Trophoblast cell (in vitro differentiated cells and primary cell): Measurements from ENCODE around the gene SF3B6.

Source experiments
- DNase-seq, 2 donors: peaks; one replicate each; pipeline ENCODE4 v3.0.0-alpha.2; 2016
- H2AFZ ChIP-seq: 2 replicates; pipeline ENCODE4 v1.6.1; 2013; ENCODE audit warnings: low read length, moderate library complexity, mild to moderate bottlenecking; ENCODE audit not compliant: insufficient read depth, poor library complexity
- H2AK5ac ChIP-seq: 2 replicates; pipeline ENCODE4 v1.6.1; 2013; ENCODE audit warnings: mild to moderate bottlenecking, low read length
- H2BK120ac ChIP-seq: 2 replicates; pipeline ENCODE4 v1.6.1; 2013; ENCODE audit warnings: low read length, mild to moderate bottlenecking, moderate library complexity; ENCODE audit not compliant: insufficient read depth, poor library complexity
- H2BK12ac ChIP-seq: 2 replicates; pipeline ENCODE4 v1.6.1; 2013; ENCODE audit warnings: mild to moderate bottlenecking, low read length, moderate library complexity
- H2BK5ac ChIP-seq: 2 replicates; pipeline ENCODE4 v1.6.1; 2013; ENCODE audit warnings: low read length, low read depth, moderate library complexity, mild to moderate bottlenecking; ENCODE audit not compliant: poor library complexity
- H3K14ac ChIP-seq: 2 replicates; pipeline ENCODE4 v1.6.1; 2013; ENCODE audit warnings: mild to moderate bottlenecking, low read length
- H3K18ac ChIP-seq: 2 replicates; pipeline ENCODE4 v1.6.1; 2013; ENCODE audit warnings: mild to moderate bottlenecking, low read length
- H3K23ac ChIP-seq: 2 replicates; pipeline ENCODE4 v1.6.1; 2013; ENCODE audit warnings: low read length
- H3K27ac ChIP-seq: 2 replicates; pipeline ENCODE4 v1.5.1; 2013; ENCODE audit warnings: low read depth, mild to moderate bottlenecking, inconsistent platforms, low read length, moderate library complexity
- H3K27me3 ChIP-seq: 2 replicates; pipeline ENCODE4 v1.6.1; 2013; ENCODE audit warnings: inconsistent platforms, mild to moderate bottlenecking, low read length, moderate library complexity; ENCODE audit not compliant: insufficient read depth
- H3K36me3 ChIP-seq, 2 experiments: 1 replicate in 1 of 2; 2 replicates in 1 of 2; pipeline ENCODE4 v1.6.1; 2013; ENCODE audit warnings: low read length in 2 of 2, mild to moderate bottlenecking in 2 of 2, moderate library complexity in 1 of 2; ENCODE audit not compliant: insufficient read depth in 2 of 2, control insufficient read depth in 1 of 2
- H3K4ac ChIP-seq: 2 replicates; pipeline ENCODE4 v1.6.1; 2013; ENCODE audit warnings: low read depth, mild to moderate bottlenecking, low read length, moderate library complexity
- H3K4me1 ChIP-seq, 2 experiments: 1 replicate in 1 of 2; 2 replicates in 1 of 2; pipeline ENCODE4 v1.6.1; 2013; ENCODE audit warnings: low read length in 2 of 2, mild to moderate bottlenecking in 2 of 2, moderate library complexity in 1 of 2; ENCODE audit not compliant: insufficient read depth in 2 of 2, control insufficient read depth in 1 of 2
- H3K4me2 ChIP-seq: 2 replicates; pipeline ENCODE4 v1.6.1; 2013; ENCODE audit warnings: inconsistent platforms, mild to moderate bottlenecking, low read length, moderate library complexity
- H3K4me3 ChIP-seq: 2 replicates; pipeline ENCODE4 v1.5.1; 2013; ENCODE audit warnings: mild to moderate bottlenecking, low read depth, low read length, inconsistent platforms
- H3K79me1 ChIP-seq: one replicate; pipeline ENCODE4 v1.6.1; 2013; ENCODE audit warnings: low read length
- H3K79me2 ChIP-seq: 2 replicates; pipeline ENCODE4 v1.6.1; 2013; ENCODE audit warnings: low read length, mild to moderate bottlenecking; ENCODE audit not compliant: control insufficient read depth, insufficient read depth, poor library complexity
- H3K9ac ChIP-seq: 2 replicates; pipeline ENCODE4 v1.6.1; 2013; ENCODE audit warnings: mild to moderate bottlenecking, low read length
- H3K9me3 ChIP-seq: 2 replicates; pipeline ENCODE4 v1.6.1; 2013; ENCODE audit warnings: low read depth, mild to moderate bottlenecking, control low read depth, inconsistent platforms, low read length; ENCODE audit not compliant: insufficient read depth
- H4K12ac ChIP-seq: 2 replicates; pipeline ENCODE4 v1.6.1; 2013; ENCODE audit warnings: low read depth, mild to moderate bottlenecking, low read length, moderate library complexity
- H4K8ac ChIP-seq: 2 replicates; pipeline ENCODE4 v1.6.1; 2013; ENCODE audit warnings: low read depth, mild to moderate bottlenecking, low read length, moderate library complexity
- H4K91ac ChIP-seq: one replicate; pipeline ENCODE4 v1.6.1; 2013; ENCODE audit warnings: low read depth, mild to moderate bottlenecking, low read length, moderate library complexity
- WGBS: extraction: QIAGEN DNeasy Blood & Tissue Kit; methylation state at CpG from one replicate; pipeline ENCODE4 v1.1.7; 2013; ENCODE audit warnings: missing lambda C conversion rate; ENCODE audit not compliant: insufficient read length, insufficient coverage; ENCODE audit errors: extremely low coverage; 5-methylcytosine and 5-hydroxymethylcytosine counted together

The SF3B6 gene

DNA sequence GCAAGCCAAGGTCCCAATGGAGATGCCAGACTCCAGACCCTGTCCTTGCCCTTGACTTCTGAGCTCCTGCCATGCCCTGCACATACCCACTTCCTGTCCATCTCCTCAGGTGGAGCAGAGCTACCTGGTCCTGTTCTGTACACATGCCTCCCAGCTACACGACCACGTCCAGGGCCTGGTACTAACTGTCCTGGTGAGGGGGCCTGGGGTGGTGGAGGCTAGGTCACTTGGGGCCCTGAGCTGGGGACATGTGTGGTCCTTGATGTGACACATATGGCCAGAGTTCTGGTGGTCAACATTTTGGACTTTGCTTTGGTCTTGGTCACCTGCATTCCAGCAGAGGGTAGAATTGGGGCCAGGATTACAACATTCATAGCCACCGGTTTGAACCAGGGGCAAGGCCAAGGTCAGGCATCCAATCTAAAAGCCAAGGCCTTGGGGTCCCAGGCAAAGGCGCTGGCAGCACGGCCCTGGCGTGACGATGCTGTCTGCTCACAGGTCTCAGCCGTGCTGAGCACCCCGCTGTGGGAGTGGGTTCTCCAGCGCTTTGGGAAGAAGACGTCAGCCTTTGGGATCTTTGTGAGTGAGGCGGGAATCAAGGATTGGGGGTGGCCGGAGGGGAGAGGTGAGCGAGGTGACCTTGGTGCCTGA lies 53.7 kb downstream of the SF3B6 start:
- H3K4me3 ChIP-seq = no peak overlapping the region
- H4K8ac ChIP-seq = no peak overlapping the region
- H4K12ac ChIP-seq = no peak overlapping the region
- no peak overlapping the region for H3K18ac ChIP-seq
- no peak overlapping the region for H2BK12ac ChIP-seq
- no peaks in the 10 kb centered on the region for H3K4me1 ChIP-seq
- no peak overlapping the region for H2AK5ac ChIP-seq
- no peak overlapping the region for H2BK120ac ChIP-seq
- H3K36me3 ChIP-seq = peaks cover 11 to 15% of the 10 kb centered on the region in 2 experiments
- no peaks in the 10 kb centered on the region for H3K27me3 ChIP-seq
- H3K23ac ChIP-seq = no peak overlapping the region
- no peak overlapping the region for H3K4ac ChIP-seq
- H2AFZ ChIP-seq = no peak overlapping the region
- H3K27ac ChIP-seq = no peak overlapping the region
- DNase-seq = no peak
- H3K79me1 ChIP-seq = no peaks in the 10 kb centered on the region
- no peak overlapping the region for H3K9ac ChIP-seq
- peaks cover 5% of the 10 kb centered on the region for H3K9me3 ChIP-seq
- no peak overlapping the region for H3K14ac ChIP-seq
- H3K79me2 ChIP-seq = no peaks in the 10 kb centered on the region
- no peak overlapping the region for H2BK5ac ChIP-seq
- no peak overlapping the region for H3K4me2 ChIP-seq
- no CpG with 5 or more reads among the region's 14 CpGs for WGBS
- no peak overlapping the region for H4K91ac ChIP-seq

DNA sequence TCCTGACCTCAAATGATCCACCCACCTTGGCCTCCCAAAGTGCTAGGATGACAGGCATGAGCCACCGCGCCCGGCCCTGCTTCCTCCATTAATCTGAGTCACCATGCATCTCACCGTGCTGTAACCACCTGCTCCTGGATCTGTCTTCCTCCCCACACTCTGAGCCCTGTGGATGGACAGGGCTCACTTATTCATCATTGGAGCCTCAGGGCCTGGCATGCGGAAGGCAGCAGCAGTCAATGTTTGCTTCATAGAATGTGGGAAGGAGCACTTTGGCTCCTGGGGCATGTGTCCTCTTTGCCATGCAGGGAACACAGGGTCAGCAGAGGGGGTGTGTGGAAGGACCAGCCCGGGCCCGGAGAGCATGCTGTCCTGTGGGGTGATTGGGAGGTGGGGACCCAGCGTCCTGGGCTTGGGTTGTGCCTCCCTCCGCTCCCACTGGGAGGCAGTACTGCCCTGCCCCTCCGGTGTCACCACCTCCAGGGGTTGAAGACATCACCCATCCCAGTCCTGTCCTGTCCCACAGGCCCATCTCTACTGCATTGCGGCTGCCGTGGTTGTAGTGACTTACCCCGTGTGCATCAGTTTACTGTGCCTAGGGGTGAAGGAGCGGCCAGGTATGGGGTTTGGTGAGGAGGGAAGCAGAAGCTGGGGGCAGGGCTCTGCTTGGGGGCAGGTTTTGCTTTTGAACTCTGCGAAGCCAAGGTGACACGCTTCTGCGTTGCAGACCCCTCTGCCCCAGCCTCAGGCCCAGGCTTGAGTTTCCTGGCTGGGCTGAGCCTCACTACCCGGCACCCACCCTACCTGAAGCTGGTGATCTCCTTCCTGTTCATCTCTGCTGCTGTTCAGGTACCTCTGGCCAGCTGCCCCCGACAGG lies 54.8 kb downstream of the SF3B6 start:
- no peak overlapping the region for H4K8ac ChIP-seq
- H3K79me1 ChIP-seq = peaks cover 9% of the 10 kb centered on the region
- H2BK120ac ChIP-seq = no peak overlapping the region
- H3K18ac ChIP-seq = no peak overlapping the region
- peaks cover 11 to 15% of the 10 kb centered on the region in 2 experiments for H3K36me3 ChIP-seq
- H4K91ac ChIP-seq = no peak overlapping the region
- peak; percentile 79 for DNase-seq
- H2BK12ac ChIP-seq = no peak overlapping the region
- H3K27me3 ChIP-seq = no peaks in the 10 kb centered on the region
- H2AK5ac ChIP-seq = no peak overlapping the region
- H3K4me1 ChIP-seq = peaks cover 4 to 6% of the 10 kb centered on the region in 2 experiments
- no peak overlapping the region for H2BK5ac ChIP-seq
- no peak overlapping the region for H3K23ac ChIP-seq
- H3K4me2 ChIP-seq = no peak overlapping the region
- no peak overlapping the region for H3K9ac ChIP-seq
- H3K79me2 ChIP-seq = peaks cover 5% of the 10 kb centered on the region
- H3K4ac ChIP-seq = no peak overlapping the region
- WGBS = no CpG with 5 or more reads among the region's 19 CpGs
- H4K12ac ChIP-seq = no peak overlapping the region
- peaks cover 5% of the 10 kb centered on the region for H3K9me3 ChIP-seq
- no peak overlapping the region for H3K14ac ChIP-seq
- no peak overlapping the region for H3K4me3 ChIP-seq
- H2AFZ ChIP-seq = no peak overlapping the region
- no peak overlapping the region for H3K27ac ChIP-seq

DNA sequence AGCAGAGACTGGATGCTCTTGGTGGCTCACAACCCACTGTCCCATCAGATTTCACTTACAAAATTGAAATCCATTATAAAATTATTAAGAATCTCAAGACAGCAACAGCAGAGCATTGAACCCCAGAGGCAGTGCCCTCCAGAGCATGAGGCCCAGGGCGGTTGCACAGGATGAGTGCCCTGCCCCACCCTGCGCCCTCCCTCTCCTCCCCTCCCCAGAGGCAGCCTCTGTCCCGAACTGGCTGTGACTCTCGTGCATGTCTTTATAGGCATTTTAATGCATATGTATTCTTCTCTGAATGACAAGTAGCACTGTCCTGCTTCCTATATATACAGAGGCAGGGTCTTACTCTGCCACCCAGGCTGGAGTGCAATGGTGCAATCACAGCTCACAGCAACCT lies 55.9 kb downstream of the SF3B6 start:
- peaks cover 11 to 13% of the 10 kb centered on the region in 2 experiments for H3K4me1 ChIP-seq
- no peak overlapping the region for H4K12ac ChIP-seq
- H2AK5ac ChIP-seq = no peak overlapping the region
- H3K27ac ChIP-seq = no peak overlapping the region
- no peak overlapping the region for H3K14ac ChIP-seq
- no peak overlapping the region for H3K4ac ChIP-seq
- H2BK5ac ChIP-seq = no peak overlapping the region
- H3K9ac ChIP-seq = no peak overlapping the region
- no peak overlapping the region for H3K4me2 ChIP-seq
- H3K79me1 ChIP-seq = peaks cover 15% of the 10 kb centered on the region
- no peak overlapping the region for H4K8ac ChIP-seq
- no peak overlapping the region for H3K4me3 ChIP-seq
- peaks cover 5% of the 10 kb centered on the region for H3K9me3 ChIP-seq
- H4K91ac ChIP-seq = no peak overlapping the region
- no peak overlapping the region for H2BK12ac ChIP-seq
- WGBS = no CpG with 5 or more reads among the region's 4 CpGs
- no peak overlapping the region for H3K23ac ChIP-seq
- DNase-seq = no peak
- peaks cover 6% of the 10 kb centered on the region for H3K79me2 ChIP-seq
- H3K18ac ChIP-seq = no peak overlapping the region
- no peaks in the 10 kb centered on the region for H3K27me3 ChIP-seq
- peaks cover 11 to 15% of the 10 kb centered on the region in 2 experiments for H3K36me3 ChIP-seq
- H2BK120ac ChIP-seq = no peak overlapping the region
- H2AFZ ChIP-seq = no peak overlapping the region

DNA sequence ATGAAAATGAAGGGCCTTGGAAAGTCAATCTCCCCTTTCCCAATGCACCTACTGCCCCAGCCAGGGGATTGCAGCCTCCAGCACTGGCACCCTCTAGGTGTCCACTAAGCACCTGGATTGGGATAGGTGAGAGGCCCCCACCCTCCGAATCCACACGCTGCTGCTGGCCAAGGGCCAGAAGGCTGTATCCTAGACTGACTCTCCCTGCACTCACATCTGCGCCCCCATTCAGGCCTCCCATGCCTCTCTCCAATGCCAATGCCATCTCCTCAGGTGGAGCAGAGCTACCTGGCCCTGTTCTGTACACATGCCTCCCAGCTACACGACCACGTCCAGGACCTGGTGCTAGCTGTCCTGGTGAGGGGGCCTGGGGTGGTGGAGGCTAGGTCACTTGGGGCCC lies 56.4 kb downstream of the SF3B6 start:
- H3K27me3 ChIP-seq = no peaks in the 10 kb centered on the region
- H4K12ac ChIP-seq = no peak overlapping the region
- no peak overlapping the region for H2BK12ac ChIP-seq
- H3K79me1 ChIP-seq = peaks cover 15% of the 10 kb centered on the region
- H3K27ac ChIP-seq = no peak overlapping the region
- no peak overlapping the region for H3K4me2 ChIP-seq
- H4K91ac ChIP-seq = no peak overlapping the region
- DNase-seq = no peak
- H2AFZ ChIP-seq = no peak overlapping the region
- peaks cover 3% of the 10 kb centered on the region for H3K9me3 ChIP-seq
- H4K8ac ChIP-seq = no peak overlapping the region
- H3K4me1 ChIP-seq = peaks cover 11 to 13% of the 10 kb centered on the region in 2 experiments
- no peak overlapping the region for H3K9ac ChIP-seq
- no peak overlapping the region for H3K23ac ChIP-seq
- H2BK5ac ChIP-seq = no peak overlapping the region
- no peak overlapping the region for H3K4ac ChIP-seq
- H3K18ac ChIP-seq = no peak overlapping the region
- no peak overlapping the region for H3K14ac ChIP-seq
- peaks cover 6% of the 10 kb centered on the region for H3K79me2 ChIP-seq
- no peak overlapping the region for H3K4me3 ChIP-seq
- H2BK120ac ChIP-seq = no peak overlapping the region
- peaks cover 11 to 12% of the 10 kb centered on the region in 2 experiments for H3K36me3 ChIP-seq
- H2AK5ac ChIP-seq = no peak overlapping the region
- no CpG with 5 or more reads among the region's 5 CpGs for WGBS
